Keratinocyte (primary cell): ENCODE results near the gene HIF1A. TPM values are rescaled to one million over a fixed set of nuclear protein-coding genes. Genes with fewer than 3 reads are reported as not detected.

Experiments
- DNase-seq: peaks from one replicate; pipeline ENCODE4 v3.0.0-alpha.2; 2011; ENCODE audit warnings: low read depth, missing footprints, low spot score
- FAIRE-seq: peaks from 2 replicates; lab custom pipeline; 2011; peaks lifted over from hg19 to GRCh38; lab: Jason Lieb, UNC
- H2AFZ ChIP-seq: 2 replicates; pipeline ENCODE4 v1.6.0; 2012; ENCODE audit warnings: low read length, control low read depth, inconsistent platforms; ENCODE audit not compliant: control insufficient read depth
- H3K27ac ChIP-seq: 2 replicates; pipeline ENCODE4 v1.5.1; 2011; ENCODE audit warnings: low read length; ENCODE audit not compliant: control insufficient read depth, insufficient read depth
- H3K27me3 ChIP-seq: 3 replicates; pipeline ENCODE4 v1.6.0; 2011; ENCODE audit warnings: low read length; ENCODE audit not compliant: control insufficient read depth, insufficient read depth; ENCODE audit errors: extremely low read depth
- H3K36me3 ChIP-seq, 2 experiments: 2 replicates in 1 of 2; 3 replicates in 1 of 2; pipeline ENCODE4 v1.5.1; 2011; ENCODE audit warnings: low read length in 2 of 2, mild to moderate bottlenecking in 1 of 2; ENCODE audit not compliant: control insufficient read depth in 2 of 2, insufficient read depth in 2 of 2; ENCODE audit errors: extremely low read depth in 1 of 2
- H3K4me1 ChIP-seq: 3 replicates; pipeline ENCODE4 v1.5.1; 2011; ENCODE audit warnings: low read length; ENCODE audit not compliant: control insufficient read depth, insufficient read depth; ENCODE audit errors: extremely low read depth
- H3K4me2 ChIP-seq: 3 replicates; pipeline ENCODE4 v1.6.0; 2011; ENCODE audit warnings: low read depth, low read length; ENCODE audit not compliant: control insufficient read depth, insufficient read depth; ENCODE audit errors: extremely low read depth
- H3K4me3 ChIP-seq, 3 experiments: fragments of 200-600 bp in 1 of 3; sonication (generic) in 1 of 3; 2 replicates in 2 of 3; 3 replicates in 1 of 3; pipeline ENCODE4 v1.5.1; 2011 to 2016; ENCODE audit warnings: low read length in 3 of 3, mild to moderate bottlenecking in 3 of 3, control low read depth in 2 of 3, inconsistent platforms in 1 of 3, low read depth in 1 of 3, mixed read lengths in 1 of 3, mixed run types in 1 of 3, moderate library complexity in 1 of 3; ENCODE audit not compliant: control insufficient read depth in 2 of 3, insufficient read depth in 2 of 3; ENCODE audit errors: extremely low read depth in 1 of 3
- H3K79me2 ChIP-seq: 2 replicates; pipeline ENCODE4 v1.6.0; 2012; ENCODE audit warnings: low read length; ENCODE audit not compliant: control insufficient read depth, insufficient read depth
- H3K9ac ChIP-seq: 3 replicates; pipeline ENCODE4 v1.6.0; 2011; ENCODE audit warnings: low read length; ENCODE audit not compliant: control insufficient read depth, insufficient read depth; ENCODE audit errors: extremely low read depth
- H3K9me1 ChIP-seq: 3 replicates; pipeline ENCODE4 v1.6.0; 2011; ENCODE audit warnings: low read length; ENCODE audit not compliant: control insufficient read depth, insufficient read depth; ENCODE audit errors: extremely low read depth
- H3K9me3 ChIP-seq: 2 replicates; pipeline ENCODE4 v1.5.1; 2012; ENCODE audit warnings: low read depth, low read length; ENCODE audit not compliant: control insufficient read depth
- H4K20me1 ChIP-seq: 3 replicates; pipeline ENCODE4 v1.6.0; 2011; ENCODE audit warnings: low read length; ENCODE audit not compliant: control insufficient read depth, insufficient read depth; ENCODE audit errors: extremely low read depth
- CTCF ChIP-seq, 3 experiments: IDR thresholded peaks in 1 of 3; conservative IDR thresholded peaks in 1 of 3; optimal IDR thresholded peaks in 1 of 3; 2 replicates in 2 of 3; 3 replicates in 1 of 3; pipeline versions ENCODE3 to v1.5.1; 2011; ENCODE audit warnings: low read length in 3 of 3, mild to moderate bottlenecking in 3 of 3, moderate library complexity in 2 of 3, control low read depth in 1 of 3, inconsistent platforms in 1 of 3; ENCODE audit not compliant: insufficient read depth in 2 of 3; ENCODE audit errors: extremely low read depth in 1 of 3
- EZH2 ChIP-seq: IDR thresholded peaks from one replicate; pipeline ENCODE4 v1.6.1; 2012; ENCODE audit warnings: inconsistent platforms, mild to moderate bottlenecking, low read length, moderate library complexity
- dilution Hi-C: fragments of 300-500 bp; cut with MboI; formaldehyde crosslinking; loops from one replicate; pipeline ENCODE4 v1.7.0; 2020; ENCODE audit warnings: low sequenced_read_pairs; ENCODE audit not compliant: extremely low pct_ligation_motif_present
- polyA plus RNA-seq, 5 experiments: library from polyadenylated mRNA; depleted of rRNA in 3 of 5; stranded (reverse) in 3 of 5; stranded (forward) in 1 of 5; unstranded in 1 of 5; fragments of >200 nt; gene quantifications; 1 replicate in 1 of 5; 2 replicates in 3 of 5; 3 replicates in 1 of 5; pipeline versions ENCODE4 v1.2.1 to v1.2.3, GENCODE V29; 2011 to 2012; ENCODE audit warnings: missing spikeins in 2 of 5, low read depth in 1 of 5, low replicate concordance in 1 of 5

HIF1A gene
- polyA plus RNA-seq, 1 donor (not counting 4 experiments of a cell fraction or from before 2014, with no cell fraction given) = 202 TPM

GRCh38 chr14:61751475-61751989, 56.2 kb downstream of the HIF1A start:
- H3K4me2 ChIP-seq = peak overlapping the region; percentile 63
- H3K27ac ChIP-seq = peak overlapping the region; percentile 68
- TF ChIP-seq EZH2 (no peak), CTCF (optimal IDR thresholded peaks at IDR 0.05 in 1 of 3, IDR thresholded peaks at IDR 0.05 in 1 of 3, conservative IDR thresholded peaks at IDR 0.05 in 1 of 3; ENCODE audit: extremely low read depth in 1 of 3, insufficient read depth in 2 of 3, low read length in 3 of 3) (no peak)
- H3K4me1 ChIP-seq = peaks cover 29% of the 10 kb centered on the region
- DNase-seq (no peak), FAIRE-seq (no peak)
- H3K9me1 ChIP-seq = no peaks in the 10 kb centered on the region
- no peaks in the 10 kb centered on the region for H4K20me1 ChIP-seq
- H3K9me3 ChIP-seq = peaks cover 3% of the 10 kb centered on the region
- peak overlapping the region; percentile 53 for H2AFZ ChIP-seq
- H3K9ac ChIP-seq = peak overlapping the region; percentile 79
- no peaks in the 10 kb centered on the region for H3K27me3 ChIP-seq
- dilution Hi-C loops = no loop called here
- no peaks in the 10 kb centered on the region for H3K36me3 ChIP-seq
- H3K79me2 ChIP-seq = no peaks in the 10 kb centered on the region
- peak overlapping the region; percentile 49 to 57 (median 57) for H3K4me3 ChIP-seq

- Histone ChIP-seq H3K9me3 (peaks cover 3% of the 10 kb centered on the region), H2AFZ (no peak overlapping the region), H3K36me3 (no peaks in the 10 kb centered on the region), H4K20me1 (no peaks in the 10 kb centered on the region), H3K4me2 (peak overlapping the region; percentile 34), H3K27me3 (no peaks in the 10 kb centered on the region), H3K27ac (peak overlapping the region; percentile 31), H3K4me3 (no peak overlapping the region), H3K9ac (no peak overlapping the region), H3K9me1 (no peaks in the 10 kb centered on the region), H3K79me2 (no peaks in the 10 kb centered on the region), H3K4me1 (peaks cover 29% of the 10 kb centered on the region)
- no peak for DNase-seq
- FAIRE-seq = peak; percentile 62
- no peak for TF ChIP-seq EZH2
- TF ChIP-seq CTCF (optimal IDR thresholded peaks at IDR 0.05 in 1 of 3, IDR thresholded peaks at IDR 0.05 in 1 of 3, conservative IDR thresholded peaks at IDR 0.05 in 1 of 3; ENCODE audit: extremely low read depth in 1 of 3, insufficient read depth in 2 of 3, low read length in 3 of 3) = no peak
- dilution Hi-C loops = no loop called here
Observed at GRCh38 chr14:61752626-61753025, 57.3 kb downstream of the HIF1A start.
